Endothelial cell (in vitro differentiated cells): Measurements from ENCODE around the gene NFATC2. TPM values are rescaled to one million over a fixed set of nuclear protein-coding genes. Genes with fewer than 3 reads are reported as not detected.
"Not testable (repeated sequence)": the region's sequence is repeated elsewhere in the genome, so short reads cannot be mapped to it uniquely, and the experiment has no call there.

Experiments used
- DNase-seq: peaks from one replicate; pipeline ENCODE4 v3.0.0; 2021; ENCODE audit warnings: low spot score
- H3K27ac Mint-ChIP-seq: one replicate; pipeline ENCODE4 v1.8.0; 2021; ENCODE audit warnings: mixed read lengths, inconsistent platforms; ENCODE audit not compliant: unreplicated experiment
- H3K27me3 Mint-ChIP-seq: one replicate; pipeline ENCODE4 v1.8.0; 2021; ENCODE audit warnings: mild to moderate bottlenecking, moderate library complexity, mixed read lengths, inconsistent platforms; ENCODE audit not compliant: unreplicated experiment
- H3K36me3 Mint-ChIP-seq: one replicate; pipeline ENCODE4 v1.8.0; 2021; ENCODE audit warnings: mild to moderate bottlenecking, low read depth, mixed read lengths, inconsistent platforms; ENCODE audit not compliant: unreplicated experiment
- H3K4me1 Mint-ChIP-seq: one replicate; pipeline ENCODE4 v1.8.0; 2021; ENCODE audit warnings: mild to moderate bottlenecking, mixed read lengths, inconsistent platforms; ENCODE audit not compliant: unreplicated experiment
- H3K4me3 Mint-ChIP-seq: one replicate; pipeline ENCODE4 v1.8.0; 2021; ENCODE audit warnings: mild to moderate bottlenecking, mixed read lengths, inconsistent platforms; ENCODE audit not compliant: unreplicated experiment
- H3K9me3 Mint-ChIP-seq: one replicate; pipeline ENCODE4 v1.8.0; 2021; ENCODE audit warnings: mixed read lengths, inconsistent platforms; ENCODE audit not compliant: unreplicated experiment
- total RNA-seq: library from RNA; stranded (reverse); fragmentation: NEBNext Ultra II Directional; extraction: Animal tissue kit (Norgen Biotek cat#: 25700); gene quantifications from one replicate; pipeline ENCODE4 v1.2.1, GENCODE V29; 2021; ENCODE audit not compliant: unreplicated experiment
- TF ChIP-seq, protein P1 (sequence below): fragments of 200-600 bp; sonication (generic); IDR thresholded peaks from one replicate; pipeline ENCODE4 v1.5.0; 2021; ENCODE audit warnings: antibody characterized with exemption; ENCODE audit not compliant: unreplicated experiment

The NFATC2 gene
- total RNA-seq, 1 donor from 2014 or later, result 3.5 TPM

DNA sequence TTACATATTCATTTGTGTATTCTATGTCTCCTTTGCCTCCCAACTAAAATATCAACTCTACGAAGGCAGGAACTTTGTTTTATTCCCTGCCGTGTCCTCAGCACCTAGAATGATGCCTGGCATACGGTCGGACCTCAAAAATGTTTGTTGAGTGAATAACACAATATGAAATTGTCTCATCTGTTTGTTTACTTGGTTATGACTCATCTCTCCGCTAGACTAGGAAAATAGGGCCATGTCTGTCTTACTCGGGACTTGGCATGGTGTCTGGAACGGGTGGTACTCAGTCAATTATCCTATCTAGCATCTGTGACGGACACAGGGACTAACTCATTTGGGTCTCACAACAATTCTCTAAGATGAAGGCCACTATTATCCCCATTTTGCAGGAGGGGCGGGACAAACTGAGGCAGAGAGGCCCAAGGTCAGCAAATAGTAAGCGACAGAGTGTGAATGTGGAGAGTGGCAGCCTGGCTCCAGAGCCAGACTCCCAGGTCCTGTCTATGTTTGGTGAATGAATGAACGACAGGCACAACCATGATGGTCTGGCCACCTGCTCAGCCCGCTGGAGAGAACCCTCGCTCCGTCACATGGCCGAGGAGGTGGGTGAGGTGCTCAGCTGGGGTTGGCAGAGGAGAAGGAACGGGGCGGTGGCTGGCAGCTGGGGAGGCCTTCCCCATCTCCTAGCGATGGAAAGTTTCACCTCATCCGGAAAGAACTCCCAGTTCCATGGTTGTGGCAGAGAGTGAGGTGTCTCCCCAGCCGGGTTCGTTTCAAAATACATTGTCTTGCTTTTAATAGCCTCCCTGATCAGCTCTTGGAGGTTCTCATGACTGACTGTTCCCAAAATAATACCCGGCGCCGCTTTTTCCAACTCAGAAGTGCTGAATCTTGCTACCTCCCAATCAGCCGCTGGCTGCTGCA, 27.6 kb upstream of the NFATC2 start:
- Mint-ChIP-seq H3K4me3 (no peak overlapping the region), H3K9me3 (no peaks in the 10 kb centered on the region), H3K4me1 (no peaks in the 10 kb centered on the region), H3K27me3 (peaks cover 2% of the 10 kb centered on the region), H3K36me3 (no peaks in the 10 kb centered on the region), H3K27ac (no peak overlapping the region)
- TF ChIP-seq, protein P1, sequence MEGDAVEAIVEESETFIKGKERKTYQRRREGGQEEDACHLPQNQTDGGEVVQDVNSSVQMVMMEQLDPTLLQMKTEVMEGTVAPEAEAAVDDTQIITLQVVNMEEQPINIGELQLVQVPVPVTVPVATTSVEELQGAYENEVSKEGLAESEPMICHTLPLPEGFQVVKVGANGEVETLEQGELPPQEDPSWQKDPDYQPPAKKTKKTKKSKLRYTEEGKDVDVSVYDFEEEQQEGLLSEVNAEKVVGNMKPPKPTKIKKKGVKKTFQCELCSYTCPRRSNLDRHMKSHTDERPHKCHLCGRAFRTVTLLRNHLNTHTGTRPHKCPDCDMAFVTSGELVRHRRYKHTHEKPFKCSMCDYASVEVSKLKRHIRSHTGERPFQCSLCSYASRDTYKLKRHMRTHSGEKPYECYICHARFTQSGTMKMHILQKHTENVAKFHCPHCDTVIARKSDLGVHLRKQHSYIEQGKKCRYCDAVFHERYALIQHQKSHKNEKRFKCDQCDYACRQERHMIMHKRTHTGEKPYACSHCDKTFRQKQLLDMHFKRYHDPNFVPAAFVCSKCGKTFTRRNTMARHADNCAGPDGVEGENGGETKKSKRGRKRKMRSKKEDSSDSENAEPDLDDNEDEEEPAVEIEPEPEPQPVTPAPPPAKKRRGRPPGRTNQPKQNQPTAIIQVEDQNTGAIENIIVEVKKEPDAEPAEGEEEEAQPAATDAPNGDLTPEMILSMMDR, result no peak
- DNase-seq, result no peak

DNA sequence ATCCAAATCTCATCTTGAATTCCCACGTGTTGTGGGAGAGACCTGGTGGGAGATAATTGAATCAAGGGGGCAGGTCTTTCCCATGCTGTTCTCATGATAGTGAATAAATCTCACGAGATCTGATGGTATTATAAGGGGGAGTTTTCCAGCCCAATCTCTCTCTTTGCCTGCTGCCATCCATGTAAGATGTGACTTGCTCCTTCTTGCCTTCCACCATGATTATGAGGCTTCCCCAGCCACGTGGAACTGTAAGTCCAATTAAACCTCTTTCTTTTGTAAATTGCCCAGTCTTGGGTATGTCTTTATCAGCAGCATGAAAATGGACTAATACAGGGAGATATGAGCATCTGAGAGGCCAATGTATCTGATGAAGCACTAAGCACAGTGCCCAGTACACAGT, 26.0 kb upstream of the NFATC2 start:
- H3K9me3 Mint-ChIP-seq, H3K36me3 Mint-ChIP-seq, H3K4me3 Mint-ChIP-seq, H3K27ac Mint-ChIP-seq, H3K27me3 Mint-ChIP-seq, DNase-seq, H3K4me1 Mint-ChIP-seq: not testable (repeated sequence)

DNA sequence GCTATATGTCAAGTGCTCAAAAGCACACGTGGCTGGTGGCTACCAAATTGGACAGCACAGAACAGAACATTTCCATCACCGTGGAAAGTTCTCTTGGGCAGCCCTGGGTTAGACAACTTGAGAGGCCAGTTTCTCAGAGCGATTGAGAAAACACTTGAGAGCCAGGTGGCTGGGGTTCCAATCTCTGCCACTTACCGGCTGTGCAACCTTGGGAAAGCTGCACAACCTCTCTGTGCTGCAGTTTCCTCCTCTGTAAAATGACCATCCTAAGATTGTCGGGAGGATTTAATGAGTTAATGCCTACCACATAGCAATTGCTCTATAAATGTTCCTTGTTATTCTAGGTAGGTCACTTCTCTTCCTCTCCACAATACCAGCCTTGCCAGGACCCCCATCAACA, 25.1 kb upstream of the NFATC2 start:
- peaks cover 12% of the 10 kb centered on the region for H3K4me1 Mint-ChIP-seq
- no peak overlapping the region for H3K4me3 Mint-ChIP-seq
- no peak overlapping the region for H3K27ac Mint-ChIP-seq
- H3K9me3 Mint-ChIP-seq, result no peaks in the 10 kb centered on the region
- no peak for DNase-seq
- H3K27me3 Mint-ChIP-seq, result peaks cover 2% of the 10 kb centered on the region
- TF ChIP-seq, protein P1, result no peak
- H3K36me3 Mint-ChIP-seq, result no peaks in the 10 kb centered on the region

DNA sequence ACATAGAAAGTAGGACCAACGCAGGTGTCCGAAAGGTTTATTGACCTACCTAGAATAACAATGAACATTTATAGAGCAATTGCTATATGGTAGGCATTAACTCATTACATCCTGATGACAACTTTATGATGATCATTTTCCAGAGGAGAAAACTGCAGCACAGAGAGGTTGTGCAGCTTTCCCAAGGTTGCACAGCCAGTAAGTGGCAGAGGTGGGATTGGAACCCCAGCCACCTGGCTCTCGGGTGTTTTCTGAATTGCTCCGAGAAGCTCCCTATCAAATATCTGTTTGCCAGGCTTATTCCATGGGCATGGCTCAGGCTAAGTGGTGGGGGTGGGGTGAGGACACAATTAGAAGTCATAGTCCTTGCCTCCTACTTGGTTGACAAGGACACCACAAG, 24.1 kb upstream of the NFATC2 start:
- no peak overlapping the region for H3K4me3 Mint-ChIP-seq
- no peak overlapping the region for H3K27ac Mint-ChIP-seq
- no peak for DNase-seq
- no peaks in the 10 kb centered on the region for H3K9me3 Mint-ChIP-seq
- H3K36me3 Mint-ChIP-seq, result no peaks in the 10 kb centered on the region
- H3K27me3 Mint-ChIP-seq, result peaks cover 3% of the 10 kb centered on the region
- H3K4me1 Mint-ChIP-seq, result peaks cover 14% of the 10 kb centered on the region
- TF ChIP-seq, protein P1, result no peak

DNA sequence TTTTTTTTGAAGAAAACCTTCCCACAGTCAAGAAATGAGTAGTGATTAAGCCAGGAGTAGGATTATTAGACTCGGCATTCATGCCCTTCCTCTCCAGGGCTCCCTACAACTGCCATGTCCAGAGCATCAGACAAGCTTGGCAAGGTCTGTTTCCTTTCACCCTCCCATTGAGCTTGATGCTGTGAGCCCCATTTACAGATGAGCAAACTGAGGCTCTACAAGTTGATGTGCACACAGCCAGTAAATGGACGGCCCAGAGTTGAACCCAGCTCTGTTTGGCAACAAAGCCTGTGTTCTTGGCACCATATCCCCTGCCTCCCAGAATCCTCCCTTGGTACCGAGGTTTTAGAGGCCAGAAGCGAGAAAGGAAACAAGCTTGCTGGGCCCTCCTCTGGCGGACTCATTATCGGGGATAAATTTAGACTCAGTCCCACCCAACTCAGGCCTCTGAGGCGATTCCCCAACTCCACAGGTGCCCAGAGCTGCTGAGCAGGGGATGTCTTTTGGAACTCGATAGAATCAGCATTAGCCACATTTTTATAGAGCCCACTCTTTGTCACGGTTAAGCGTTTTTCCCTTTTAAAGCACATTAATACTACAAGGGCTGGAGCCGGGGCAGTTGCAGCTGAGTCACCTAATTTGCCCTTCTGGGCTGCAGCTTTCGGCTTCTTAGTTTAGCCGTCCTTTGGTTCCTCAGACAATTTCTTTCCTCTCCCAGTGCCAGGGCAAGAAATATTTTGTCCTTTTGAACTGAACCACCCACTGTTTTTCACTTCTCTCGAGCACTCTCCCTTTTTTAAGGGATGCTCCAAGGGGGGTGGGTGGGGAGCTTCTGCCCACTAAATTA, 23.0 kb upstream of the NFATC2 start:
- TF ChIP-seq, protein P1, result no peak
- Mint-ChIP-seq H3K27ac (no peak overlapping the region), H3K4me3 (no peak overlapping the region), H3K27me3 (peaks cover 9% of the 10 kb centered on the region), H3K9me3 (no peaks in the 10 kb centered on the region), H3K4me1 (peaks cover 24% of the 10 kb centered on the region), H3K36me3 (no peaks in the 10 kb centered on the region)
- DNase-seq, result no peak
